Peyer's patch (tissue), 4 donors: Measurements from ENCODE around the gene BLMH.

Experiments used
- POLR2A ChIP-seq, 2 donors: fragments of 450-650 bp; IDR thresholded peaks; one replicate each; pipeline ENCODE4 v1.5.1; 2017; ENCODE audit warnings: antibody characterized with exemption in 2 of 2, mild to moderate bottlenecking in 2 of 2, moderate library complexity in 2 of 2
- TF ChIP-seq, protein P1 (sequence below), 6 experiments: fragments of 450-650 bp in 4 of 6; fragments of 200-600 bp in 2 of 6; sonication (generic) in 1 of 6; IDR thresholded peaks; one replicate each; pipeline ENCODE4 v1.5.1; 2017 to 2019; ENCODE audit warnings: antibody characterized with exemption in 6 of 6, mild to moderate bottlenecking in 3 of 6, moderate library complexity in 1 of 6

DNA sequence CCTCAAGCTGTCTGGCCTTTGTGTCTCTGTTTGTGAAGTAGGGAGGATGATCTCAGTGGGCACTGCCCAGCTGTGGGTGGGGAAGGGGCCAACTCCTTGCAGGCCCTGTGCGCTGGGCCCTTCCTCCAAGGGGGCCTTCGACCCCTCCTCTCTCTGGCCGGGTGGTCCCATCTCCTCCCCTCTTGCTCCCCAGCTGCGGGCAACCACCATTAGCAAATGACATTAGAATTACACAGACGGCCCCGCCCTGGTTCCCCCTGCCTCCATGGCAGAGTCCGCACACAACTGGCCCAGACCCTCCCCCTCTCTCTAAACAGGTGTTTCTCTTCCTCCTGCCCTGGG, 53.8 kb downstream of the BLMH start:
- TF ChIP-seq, protein P1, sequence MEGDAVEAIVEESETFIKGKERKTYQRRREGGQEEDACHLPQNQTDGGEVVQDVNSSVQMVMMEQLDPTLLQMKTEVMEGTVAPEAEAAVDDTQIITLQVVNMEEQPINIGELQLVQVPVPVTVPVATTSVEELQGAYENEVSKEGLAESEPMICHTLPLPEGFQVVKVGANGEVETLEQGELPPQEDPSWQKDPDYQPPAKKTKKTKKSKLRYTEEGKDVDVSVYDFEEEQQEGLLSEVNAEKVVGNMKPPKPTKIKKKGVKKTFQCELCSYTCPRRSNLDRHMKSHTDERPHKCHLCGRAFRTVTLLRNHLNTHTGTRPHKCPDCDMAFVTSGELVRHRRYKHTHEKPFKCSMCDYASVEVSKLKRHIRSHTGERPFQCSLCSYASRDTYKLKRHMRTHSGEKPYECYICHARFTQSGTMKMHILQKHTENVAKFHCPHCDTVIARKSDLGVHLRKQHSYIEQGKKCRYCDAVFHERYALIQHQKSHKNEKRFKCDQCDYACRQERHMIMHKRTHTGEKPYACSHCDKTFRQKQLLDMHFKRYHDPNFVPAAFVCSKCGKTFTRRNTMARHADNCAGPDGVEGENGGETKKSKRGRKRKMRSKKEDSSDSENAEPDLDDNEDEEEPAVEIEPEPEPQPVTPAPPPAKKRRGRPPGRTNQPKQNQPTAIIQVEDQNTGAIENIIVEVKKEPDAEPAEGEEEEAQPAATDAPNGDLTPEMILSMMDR (IDR thresholded peaks at IDR 0.05) = no peak
- TF ChIP-seq POLR2A (IDR thresholded peaks at IDR 0.05) = no peak
